ENCODE results near the gene TTLL5. TPM values are rescaled to one million over a fixed set of nuclear protein-coding genes. Genes with fewer than 3 reads are reported as not detected.
A peak's percentile ranks its signal among the peaks of the same experiment; 100 is the strongest.

TTLL5 gene
- total and polyA plus RNA-seq, 2 of the 13 experiments (the other 11 are each of a cell fraction or from before 2014, with no cell fraction given): 11.8 to 18.8 TPM

DNA sequence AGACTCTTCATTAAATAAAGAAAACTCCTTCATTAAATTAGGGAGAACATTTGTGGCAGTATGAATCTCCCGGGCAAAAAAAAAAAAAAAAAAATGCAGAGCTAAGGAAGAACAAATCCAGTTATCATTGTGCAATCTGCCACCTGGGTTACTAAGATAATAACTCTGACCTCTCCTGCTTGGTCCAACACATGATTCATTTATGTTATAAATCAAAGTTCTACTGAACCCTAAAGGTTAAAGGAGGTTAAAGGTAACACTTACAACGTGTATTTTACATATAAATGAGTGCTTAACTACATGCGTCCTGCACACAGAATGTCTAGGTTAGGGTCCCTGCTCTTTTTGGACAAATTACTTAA, 316.5 kb downstream of the TTLL5 start:
- ChIA-PET POLR2A (no interaction called here), CTCF (ENCODE audit: low intra/inter-chr PET ratio, low total read pairs) (no interaction called here)
- Histone ChIP-seq H3K79me2 (ENCODE audit: insufficient read depth, low read length) (no peaks in the 10 kb centered on the region), H3K9me3 (ENCODE audit: low read length) (no peaks in the 10 kb centered on the region), H3K27ac (ENCODE audit: extremely low read length, insufficient read depth, low read length) (no peak overlapping the region), H3K4me2 (ENCODE audit: low read depth, low read length) (no peak overlapping the region), H2AFZ (ENCODE audit: low read length) (no peak overlapping the region), H3K9ac (ENCODE audit: insufficient read depth, low read depth, low read length) (no peak overlapping the region), H3K27me3 (ENCODE audit: control insufficient read depth in 1 of 2, insufficient read depth in 2 of 2, low read length in 2 of 2) (peaks cover 0 to 6% of the 10 kb centered on the region in 2 experiments; a peak in 1 of 5 replicates), H3K4me1 (ENCODE audit: insufficient read depth, low read length) (peaks cover 34% of the 10 kb centered on the region), H3K4me3 (replicated peaks in 1 of 3; ENCODE audit: insufficient read depth in 1 of 3, low read depth in 2 of 3, low read length in 3 of 3) (no peak overlapping the region), H3K36me3 (replicated peaks in 1 of 2; ENCODE audit: control insufficient read depth in 1 of 2, insufficient read depth in 2 of 2, low read length in 2 of 2) (no peaks in the 10 kb centered on the region), H4K20me1 (ENCODE audit: insufficient read depth, low read length) (no peaks in the 10 kb centered on the region)
- no TSS peak for BruUV-seq (replicated peaks)
- intact Hi-C loops (cut with micrococcal nuclease; ENCODE audit: unreplicated experiment) (no loop called here), in situ Hi-C loops (cut with HindIII; ENCODE audit: extremely low pct_ligation_motif_present, low pct_unique_long_range_greater_than_20kb) (no loop called here)
- 41% methylated on average over 3 of the region's 3 CpGs for WGBS (ENCODE audit: low lambda C conversion rate)
- no peak for DNase-seq (ENCODE audit: low spot score)
- FAIRE-seq: no peak
- ATAC-seq: no peak
- no peak for TF ChIP-seq ZNF614 (CRISPR knock-in tag; IDR thresholded peaks at IDR 0.05; ENCODE audit: borderline replicate concordance)
- TF ChIP-seq SOX5 (CRISPR knock-in tag; IDR thresholded peaks at IDR 0.05; ENCODE audit: borderline replicate concordance): no peak
- peak; percentile 28; the same call in 1 of the 2 replicates for TF ChIP-seq CEBPB (IDR thresholded peaks at IDR 0.05; ENCODE audit: borderline replicate concordance, low read depth, low read length)

DNA sequence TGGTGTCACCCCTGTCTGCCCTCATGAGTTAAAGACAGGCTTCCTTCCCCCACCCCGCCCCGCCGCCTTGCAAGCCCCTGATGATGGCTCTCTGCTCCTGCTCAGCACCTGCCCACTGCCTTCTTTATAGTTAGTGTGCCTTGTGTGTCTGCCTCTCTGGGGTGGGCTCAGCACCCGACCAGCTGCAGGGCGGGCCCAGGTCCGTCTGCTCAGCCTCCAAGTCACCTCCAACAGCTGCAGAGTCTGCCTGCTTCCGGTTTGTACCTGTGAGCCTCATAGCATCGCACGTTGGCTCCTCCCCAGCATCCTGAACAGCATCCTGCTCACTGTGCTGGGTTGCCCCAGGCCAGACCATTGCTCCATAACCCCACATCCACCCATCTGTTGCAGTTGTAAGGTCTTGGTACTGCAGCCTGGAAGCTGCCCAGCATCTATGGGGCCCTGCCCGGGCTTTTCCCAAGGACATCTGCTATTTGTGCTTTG, 317.2 kb downstream of the TTLL5 start:
- Histone ChIP-seq H3K9me3 (ENCODE audit: low read length) (no peaks in the 10 kb centered on the region), H3K4me1 (ENCODE audit: insufficient read depth, low read length) (peaks cover 41% of the 10 kb centered on the region), H3K79me2 (ENCODE audit: insufficient read depth, low read length) (no peaks in the 10 kb centered on the region), H3K4me2 (ENCODE audit: low read depth, low read length) (no peak overlapping the region), H3K4me3 (replicated peaks in 1 of 3; ENCODE audit: insufficient read depth in 1 of 3, low read depth in 2 of 3, low read length in 3 of 3) (no peak overlapping the region), H2AFZ (ENCODE audit: low read length) (no peak overlapping the region), H3K9ac (ENCODE audit: insufficient read depth, low read depth, low read length) (no peak overlapping the region), H3K36me3 (replicated peaks in 1 of 2; ENCODE audit: control insufficient read depth in 1 of 2, insufficient read depth in 2 of 2, low read length in 2 of 2) (no peaks in the 10 kb centered on the region), H3K27ac (ENCODE audit: extremely low read length, insufficient read depth, low read length) (no peak overlapping the region), H3K27me3 (ENCODE audit: control insufficient read depth in 1 of 2, insufficient read depth in 2 of 2, low read length in 2 of 2) (peaks cover 0 to 11% of the 10 kb centered on the region in 2 experiments; a peak in 1 of 5 replicates), H4K20me1 (ENCODE audit: insufficient read depth, low read length) (no peaks in the 10 kb centered on the region)
- ChIA-PET POLR2A (no interaction called here), CTCF (ENCODE audit: low intra/inter-chr PET ratio, low total read pairs) (interaction anchor here (1.5 kb wide), 1 partner anchor 269 kb away, joined by 5 read pairs; no protein-coding TSS in a partner anchor)
- FAIRE-seq: no peak
- in situ Hi-C loops (cut with HindIII; ENCODE audit: extremely low pct_ligation_motif_present, low pct_unique_long_range_greater_than_20kb) (no loop called here), intact Hi-C loops (cut with micrococcal nuclease; ENCODE audit: unreplicated experiment) (no loop called here)
- 72% methylated on average over 5 of the region's 10 CpGs for WGBS (ENCODE audit: low lambda C conversion rate)
- no peak for DNase-seq (ENCODE audit: low spot score)
- BruUV-seq (replicated peaks): no TSS peak
- 0 out of 3 replicates have a peak, but pooled peaks have one; percentile 2 for ATAC-seq
- TF ChIP-seq ZNF552 (CRISPR knock-in tag; IDR thresholded peaks at IDR 0.05; ENCODE audit: borderline replicate concordance) (no peak), ZFP36L2 (CRISPR knock-in tag; IDR thresholded peaks at IDR 0.05) (no peak), MYC (CRISPR knock-in tag; IDR thresholded peaks at IDR 0.05; ENCODE audit: borderline replicate concordance) (no peak), ERF (CRISPR knock-in tag; IDR thresholded peaks at IDR 0.05) (no peak), ZNF704 (CRISPR knock-in tag; IDR thresholded peaks at IDR 0.05; ENCODE audit: borderline replicate concordance) (no peak), ARNT2 (CRISPR knock-in tag; IDR thresholded peaks at IDR 0.05; ENCODE audit: low read depth) (no peak), HDAC1 (CRISPR knock-in tag; IDR thresholded peaks at IDR 0.05) (no peak), ZFP41 (CRISPR knock-in tag; IDR thresholded peaks at IDR 0.05; ENCODE audit: borderline replicate concordance) (no peak), SP5 (CRISPR knock-in tag; IDR thresholded peaks at IDR 0.05; ENCODE audit: borderline replicate concordance, low read depth) (no peak), PCBP1 (IDR thresholded peaks at IDR 0.05; ENCODE audit: borderline replicate concordance, low read depth, low read length) (no peak), ZBTB2 (CRISPR knock-in tag; IDR thresholded peaks at IDR 0.05; ENCODE audit: low read depth) (no peak), SP1 (IDR thresholded peaks at IDR 0.05) (no peak), SP1 (CRISPR knock-in tag; IDR thresholded peaks at IDR 0.05) (no peak)
- TF ChIP-seq, protein P1, sequence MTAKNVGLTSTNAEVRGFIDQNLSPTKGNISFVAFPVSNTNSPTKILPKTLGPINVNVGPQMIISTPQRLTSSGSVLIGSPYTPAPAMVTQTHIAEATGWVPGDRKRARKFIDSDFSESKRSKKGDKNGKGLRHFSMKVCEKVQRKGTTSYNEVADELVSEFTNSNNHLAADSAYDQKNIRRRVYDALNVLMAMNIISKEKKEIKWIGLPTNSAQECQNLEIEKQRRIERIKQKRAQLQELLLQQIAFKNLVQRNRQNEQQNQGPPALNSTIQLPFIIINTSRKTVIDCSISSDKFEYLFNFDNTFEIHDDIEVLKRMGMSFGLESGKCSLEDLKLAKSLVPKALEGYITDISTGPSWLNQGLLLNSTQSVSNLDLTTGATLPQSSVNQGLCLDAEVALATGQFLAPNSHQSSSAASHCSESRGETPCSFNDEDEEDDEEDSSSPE (CRISPR knock-in tag; IDR thresholded peaks at IDR 0.05): no peak
